GM15510 (cell line): ENCODE results near the gene AGBL3.

Experiments
- POLR2A ChIP-seq: IDR thresholded peaks from 3 replicates; pipeline ENCODE4 v1.6.1; 2011; ENCODE audit warnings: borderline replicate concordance; ENCODE audit not compliant: insufficient read length; ENCODE audit errors: extremely low read depth

The AGBL3 gene

GRCh38 chr7:135094472-135095237, 108.3 kb downstream of the AGBL3 start:
- no peak for TF ChIP-seq POLR2A

DNA sequence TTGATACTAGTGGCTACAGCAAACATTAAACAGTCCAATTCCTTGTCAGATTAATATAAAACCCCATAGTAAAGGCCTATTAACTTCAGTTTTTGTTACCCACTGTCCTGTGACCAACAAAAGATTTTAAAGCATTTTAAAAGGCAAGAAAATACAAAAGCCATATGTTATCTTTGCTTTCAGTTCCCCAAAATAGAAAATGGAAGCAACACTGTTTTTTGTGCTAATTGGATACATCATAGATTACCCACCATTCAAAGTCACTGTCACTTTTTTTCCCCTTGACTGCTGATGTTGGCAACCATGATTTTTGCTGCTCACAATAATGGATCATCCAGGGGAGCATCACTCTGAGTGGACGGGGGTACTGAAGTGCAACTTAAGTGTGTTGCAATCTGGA, 109.1 kb downstream of the AGBL3 start:
- no peak for TF ChIP-seq POLR2A

DNA sequence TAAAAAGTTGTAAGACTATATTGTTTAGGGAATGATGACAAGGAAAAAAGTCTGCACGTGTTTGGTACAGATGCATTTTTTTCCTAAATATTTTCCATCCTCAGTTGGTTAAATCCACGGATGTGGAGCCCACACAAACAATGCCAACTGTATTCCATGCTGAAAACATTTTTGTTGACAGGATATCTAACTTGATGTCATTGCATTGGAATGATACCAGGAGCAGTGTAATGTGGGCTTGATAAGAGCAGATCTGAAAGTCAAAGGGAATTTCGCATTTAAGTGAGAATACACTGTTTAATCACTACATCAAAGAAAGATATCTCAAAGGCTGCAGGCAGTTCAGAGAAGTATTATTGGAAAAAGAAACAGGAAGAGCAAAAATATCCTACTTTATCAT, 112.1 kb downstream of the AGBL3 start:
- TF ChIP-seq POLR2A, result no peak

- TF ChIP-seq POLR2A, result no peak
Observed at GRCh38 chr7:135100856-135101255, 114.5 kb downstream of the AGBL3 start.

GRCh38 chr7:135102372-135102771, 116.1 kb downstream of the AGBL3 start:
- TF ChIP-seq POLR2A, result no peak

DNA sequence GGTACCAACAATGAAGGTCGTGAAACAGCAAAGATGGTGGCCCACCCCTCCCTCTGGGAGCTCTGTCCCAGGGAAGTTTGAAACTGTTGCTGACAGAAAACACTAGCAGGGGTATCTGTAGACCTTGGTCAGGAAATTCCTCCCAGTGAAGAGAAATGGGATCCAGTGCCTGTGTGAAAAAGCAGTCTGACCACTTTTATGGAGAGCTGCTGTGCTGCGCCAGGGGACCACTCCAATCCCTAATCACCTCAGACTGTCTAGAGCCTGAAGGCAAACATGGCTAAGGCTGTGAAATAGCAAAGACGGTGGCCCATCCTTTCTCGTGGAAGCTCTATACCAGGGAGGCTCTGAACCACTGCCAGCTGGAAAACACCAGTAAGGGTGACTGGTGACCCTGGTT, 123.3 kb downstream of the AGBL3 start:
- TF ChIP-seq POLR2A, result no peak

- no peak for TF ChIP-seq POLR2A
Observed at GRCh38 chr7:135109976-135110375, 123.7 kb downstream of the AGBL3 start.

GRCh38 chr7:135111379-135111778, 125.1 kb downstream of the AGBL3 start:
- no peak for TF ChIP-seq POLR2A

DNA sequence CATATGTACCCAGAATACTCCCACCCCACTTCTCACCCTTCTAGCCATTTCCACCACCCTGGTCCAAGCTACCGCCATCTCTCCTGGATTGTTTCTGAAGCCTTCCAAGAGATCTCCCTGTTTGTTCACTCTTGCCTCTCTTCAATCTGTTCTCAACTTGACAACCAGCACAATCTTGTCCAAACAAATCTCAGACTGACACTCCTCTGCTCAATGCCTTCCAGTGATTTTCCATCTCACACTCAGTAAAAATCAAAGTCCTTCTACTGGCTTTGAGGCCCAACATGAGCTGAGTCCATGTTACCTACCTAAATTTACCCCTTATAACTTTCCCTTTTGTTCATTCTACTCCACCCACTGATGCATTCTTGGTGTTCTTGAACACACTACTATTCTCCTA, 128.3 kb downstream of the AGBL3 start:
- TF ChIP-seq POLR2A, result no peak

DNA sequence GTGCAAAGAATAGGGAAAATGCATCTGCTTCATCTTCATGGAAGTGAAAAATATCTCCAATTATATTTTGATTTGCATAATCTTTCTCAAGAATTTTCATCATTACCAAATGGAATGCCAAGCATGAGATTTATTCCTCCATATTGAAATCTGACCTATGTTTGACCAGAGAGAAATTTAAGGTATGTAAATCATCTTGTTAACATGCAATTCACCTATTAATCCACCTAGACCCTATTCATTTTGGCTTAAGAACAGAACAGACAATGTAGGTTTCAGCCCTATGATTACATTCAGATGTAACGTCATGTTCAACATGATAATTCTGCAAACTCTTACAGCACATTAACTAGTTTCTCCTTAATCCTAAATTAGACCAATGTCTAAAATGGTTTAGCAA, 130.8 kb downstream of the AGBL3 start:
- TF ChIP-seq POLR2A, result no peak

DNA sequence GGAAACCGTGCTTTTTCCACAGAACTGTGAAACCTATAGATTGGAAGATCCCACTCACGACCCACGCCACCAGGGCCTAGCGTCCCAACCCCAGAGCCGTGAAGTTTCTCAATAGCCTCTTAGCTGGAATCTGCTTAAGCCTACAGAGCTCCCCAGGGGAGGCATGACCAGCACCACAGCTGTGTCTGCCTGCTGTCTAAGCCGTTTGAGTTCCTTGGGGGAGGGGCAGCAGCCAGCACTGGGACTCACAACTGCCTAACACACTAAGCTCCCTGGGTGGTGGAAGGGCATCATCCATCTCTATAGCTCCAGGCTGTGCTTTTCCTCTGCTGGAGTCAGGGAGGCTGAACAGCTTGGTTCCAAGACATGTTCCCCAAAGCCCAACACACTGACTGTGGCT, 135.6 kb downstream of the AGBL3 start:
- no peak for TF ChIP-seq POLR2A

GRCh38 chr7:135128931-135129330, 142.6 kb downstream of the AGBL3 start:
- no peak for TF ChIP-seq POLR2A

DNA sequence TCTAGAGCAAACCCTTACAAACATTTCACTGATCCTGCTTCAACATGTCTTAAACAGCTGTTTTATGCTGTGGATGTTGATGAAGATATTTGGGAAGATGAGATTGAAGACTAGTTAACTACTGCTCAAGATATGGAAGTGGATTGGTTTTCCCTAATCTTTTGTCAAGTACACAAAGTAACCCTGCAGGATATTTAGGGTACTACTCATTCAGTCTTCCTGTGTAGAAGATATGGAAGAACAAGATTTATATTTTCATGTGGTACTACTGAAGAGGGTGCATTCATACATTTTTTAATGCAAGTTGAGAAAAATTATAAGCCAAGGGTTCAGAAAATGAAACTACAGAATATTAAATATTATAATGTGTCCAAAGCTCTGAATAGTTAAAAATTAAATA, 143.3 kb downstream of the AGBL3 start:
- no peak for TF ChIP-seq POLR2A

DNA sequence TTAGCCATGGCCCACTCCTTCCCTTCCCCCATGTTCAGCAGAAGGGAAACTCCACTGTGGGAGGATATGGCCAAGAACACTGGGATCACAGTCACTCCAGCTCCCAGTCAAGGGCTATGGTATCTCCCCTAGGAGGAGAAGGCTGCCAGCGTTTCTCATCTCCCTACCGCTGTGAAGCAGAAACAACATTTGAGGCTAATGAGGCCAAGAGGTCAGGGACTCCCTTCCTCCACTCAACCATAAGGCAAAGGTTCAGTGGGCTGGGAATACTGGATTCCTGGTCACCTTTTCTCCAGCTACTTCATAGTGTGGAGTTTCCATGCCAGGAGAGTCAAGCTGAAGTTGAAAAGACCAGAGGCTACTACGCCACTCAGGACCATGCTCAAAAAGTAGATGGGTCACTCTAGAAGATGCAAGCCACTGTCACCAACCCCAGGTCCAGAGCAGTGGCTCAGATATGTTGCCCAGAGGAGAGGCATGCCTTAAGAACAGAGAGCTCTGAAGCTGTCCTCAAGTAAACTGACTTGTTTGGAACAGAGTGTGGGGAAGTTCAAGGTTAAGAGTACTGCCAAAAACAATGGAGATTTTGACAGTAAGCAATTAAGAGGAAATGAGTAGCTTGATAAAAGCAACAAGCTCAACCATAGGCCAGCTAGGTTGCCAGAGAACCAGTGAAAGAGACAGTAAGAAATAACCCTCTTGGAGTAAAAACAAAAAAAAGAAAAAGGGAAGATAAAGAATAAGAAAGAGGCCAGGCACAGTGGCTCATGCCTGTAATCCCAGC, 157.8 kb downstream of the AGBL3 start:
- no peak for TF ChIP-seq POLR2A

DNA sequence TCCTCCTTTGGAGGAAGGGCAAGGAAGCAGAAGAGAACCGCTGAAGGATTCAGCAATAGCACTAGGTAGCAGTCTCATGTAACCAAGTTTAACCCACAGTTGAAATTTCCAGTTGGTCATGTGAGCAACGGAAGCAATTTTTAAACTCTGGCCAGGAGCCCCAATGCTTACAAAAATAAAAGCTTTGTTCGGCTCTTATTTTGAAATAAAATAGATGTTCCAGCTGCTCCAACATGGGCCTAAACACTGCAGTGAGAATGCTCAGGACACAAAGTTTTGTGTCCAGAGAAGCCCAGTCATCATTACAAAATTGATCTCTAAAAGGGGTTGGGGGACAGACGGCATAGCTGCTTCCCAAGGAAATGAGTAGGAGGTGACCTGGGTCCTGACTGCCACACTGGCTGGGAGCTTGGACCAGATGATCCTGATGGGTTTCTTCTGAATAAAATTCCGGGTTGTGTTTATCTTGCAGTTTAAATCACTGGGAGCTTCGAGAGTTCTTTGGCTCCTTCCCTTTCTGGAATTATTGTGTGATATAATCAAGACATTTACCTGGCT, 161.1 kb downstream of the AGBL3 start:
- TF ChIP-seq POLR2A, result no peak
